Keratinocyte (primary cell): Measurements from ENCODE around the gene SMARCD3. TPM values are rescaled to one million over a fixed set of nuclear protein-coding genes. Genes with fewer than 3 reads are reported as not detected.

ENCODE experiments used
- DNase-seq: peaks from one replicate; pipeline ENCODE4 v3.0.0-alpha.2; 2011; ENCODE audit warnings: low read depth, missing footprints, low spot score
- FAIRE-seq: peaks from 2 replicates; lab custom pipeline; 2011; peaks lifted over from hg19 to GRCh38; lab: Jason Lieb, UNC
- H2AFZ ChIP-seq: 2 replicates; pipeline ENCODE4 v1.6.0; 2012; ENCODE audit warnings: low read length, control low read depth, inconsistent platforms; ENCODE audit not compliant: control insufficient read depth
- H3K27ac ChIP-seq: 2 replicates; pipeline ENCODE4 v1.5.1; 2011; ENCODE audit warnings: low read length; ENCODE audit not compliant: control insufficient read depth, insufficient read depth
- H3K27me3 ChIP-seq: 3 replicates; pipeline ENCODE4 v1.6.0; 2011; ENCODE audit warnings: low read length; ENCODE audit not compliant: control insufficient read depth, insufficient read depth; ENCODE audit errors: extremely low read depth
- H3K36me3 ChIP-seq, 2 experiments: 2 replicates in 1 of 2; 3 replicates in 1 of 2; pipeline ENCODE4 v1.5.1; 2011; ENCODE audit warnings: low read length in 2 of 2, mild to moderate bottlenecking in 1 of 2; ENCODE audit not compliant: control insufficient read depth in 2 of 2, insufficient read depth in 2 of 2; ENCODE audit errors: extremely low read depth in 1 of 2
- H3K4me1 ChIP-seq: 3 replicates; pipeline ENCODE4 v1.5.1; 2011; ENCODE audit warnings: low read length; ENCODE audit not compliant: control insufficient read depth, insufficient read depth; ENCODE audit errors: extremely low read depth
- H3K4me2 ChIP-seq: 3 replicates; pipeline ENCODE4 v1.6.0; 2011; ENCODE audit warnings: low read depth, low read length; ENCODE audit not compliant: control insufficient read depth, insufficient read depth; ENCODE audit errors: extremely low read depth
- H3K4me3 ChIP-seq, 3 experiments: fragments of 200-600 bp in 1 of 3; sonication (generic) in 1 of 3; 2 replicates in 2 of 3; 3 replicates in 1 of 3; pipeline ENCODE4 v1.5.1; 2011 to 2016; ENCODE audit warnings: low read length in 3 of 3, mild to moderate bottlenecking in 3 of 3, control low read depth in 2 of 3, inconsistent platforms in 1 of 3, low read depth in 1 of 3, mixed read lengths in 1 of 3, mixed run types in 1 of 3, moderate library complexity in 1 of 3; ENCODE audit not compliant: control insufficient read depth in 2 of 3, insufficient read depth in 2 of 3; ENCODE audit errors: extremely low read depth in 1 of 3
- H3K79me2 ChIP-seq: 2 replicates; pipeline ENCODE4 v1.6.0; 2012; ENCODE audit warnings: low read length; ENCODE audit not compliant: control insufficient read depth, insufficient read depth
- H3K9ac ChIP-seq: 3 replicates; pipeline ENCODE4 v1.6.0; 2011; ENCODE audit warnings: low read length; ENCODE audit not compliant: control insufficient read depth, insufficient read depth; ENCODE audit errors: extremely low read depth
- H3K9me1 ChIP-seq: 3 replicates; pipeline ENCODE4 v1.6.0; 2011; ENCODE audit warnings: low read length; ENCODE audit not compliant: control insufficient read depth, insufficient read depth; ENCODE audit errors: extremely low read depth
- H3K9me3 ChIP-seq: 2 replicates; pipeline ENCODE4 v1.5.1; 2012; ENCODE audit warnings: low read depth, low read length; ENCODE audit not compliant: control insufficient read depth
- H4K20me1 ChIP-seq: 3 replicates; pipeline ENCODE4 v1.6.0; 2011; ENCODE audit warnings: low read length; ENCODE audit not compliant: control insufficient read depth, insufficient read depth; ENCODE audit errors: extremely low read depth
- EZH2 ChIP-seq: IDR thresholded peaks from one replicate; pipeline ENCODE4 v1.6.1; 2012; ENCODE audit warnings: inconsistent platforms, mild to moderate bottlenecking, low read length, moderate library complexity
- dilution Hi-C: fragments of 300-500 bp; cut with MboI; formaldehyde crosslinking; loops from one replicate; pipeline ENCODE4 v1.7.0; 2020; ENCODE audit warnings: low sequenced_read_pairs; ENCODE audit not compliant: extremely low pct_ligation_motif_present
- polyA plus RNA-seq, 5 experiments: library from polyadenylated mRNA; depleted of rRNA in 3 of 5; stranded (reverse) in 3 of 5; stranded (forward) in 1 of 5; unstranded in 1 of 5; fragments of >200 nt; gene quantifications; 1 replicate in 1 of 5; 2 replicates in 3 of 5; 3 replicates in 1 of 5; pipeline versions ENCODE4 v1.2.1 to v1.2.3, GENCODE V29; 2011 to 2012; ENCODE audit warnings: missing spikeins in 2 of 5, low read depth in 1 of 5, low replicate concordance in 1 of 5
- TF ChIP-seq, protein P1 (sequence below), 3 experiments: IDR thresholded peaks in 1 of 3; conservative IDR thresholded peaks in 1 of 3; optimal IDR thresholded peaks in 1 of 3; 2 replicates in 2 of 3; 3 replicates in 1 of 3; pipeline versions ENCODE3 to v1.5.1; 2011; ENCODE audit warnings: low read length in 3 of 3, mild to moderate bottlenecking in 3 of 3, moderate library complexity in 2 of 3, control low read depth in 1 of 3, inconsistent platforms in 1 of 3; ENCODE audit not compliant: insufficient read depth in 2 of 3; ENCODE audit errors: extremely low read depth in 1 of 3

The SMARCD3 gene
- polyA plus RNA-seq, 1 donor (not counting 4 experiments of a cell fraction or from before 2014, with no cell fraction given), result 3.0 TPM

DNA sequence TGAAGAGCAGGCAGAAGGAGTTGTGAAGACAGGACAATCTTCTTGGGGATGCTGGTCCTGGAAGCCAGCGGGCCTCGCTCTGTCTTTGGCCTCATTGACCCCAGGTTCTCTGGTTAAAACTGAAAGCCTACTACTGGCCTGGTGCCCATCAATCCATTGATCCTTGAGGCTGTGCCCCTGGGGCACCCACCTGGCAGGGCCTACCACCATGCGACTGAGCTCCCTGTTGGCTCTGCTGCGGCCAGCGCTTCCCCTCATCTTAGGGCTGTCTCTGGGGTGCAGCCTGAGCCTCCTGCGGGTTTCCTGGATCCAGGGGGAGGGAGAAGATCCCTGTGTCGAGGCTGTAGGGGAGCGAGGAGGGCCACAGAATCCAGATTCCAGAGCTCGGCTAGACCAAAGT lies 14.7 kb downstream of the SMARCD3 start:
- Histone ChIP-seq H3K79me2 (peaks cover 48% of the 10 kb centered on the region), H3K36me3 (peaks cover 18 to 30% of the 10 kb centered on the region in 2 experiments), H3K4me3 (peak overlapping the region; percentile 81 to 98 (median 94)), H3K9me3 (no peaks in the 10 kb centered on the region), H3K27me3 (no peaks in the 10 kb centered on the region), H2AFZ (no peak overlapping the region), H3K9ac (peak overlapping the region; percentile 85), H3K9me1 (no peaks in the 10 kb centered on the region), H4K20me1 (peaks cover 8% of the 10 kb centered on the region), H3K4me2 (peak overlapping the region; percentile 94), H3K27ac (no peak overlapping the region), H3K4me1 (peaks cover 15% of the 10 kb centered on the region)
- FAIRE-seq (no peak), DNase-seq (no peak)
- TF ChIP-seq, protein P1, sequence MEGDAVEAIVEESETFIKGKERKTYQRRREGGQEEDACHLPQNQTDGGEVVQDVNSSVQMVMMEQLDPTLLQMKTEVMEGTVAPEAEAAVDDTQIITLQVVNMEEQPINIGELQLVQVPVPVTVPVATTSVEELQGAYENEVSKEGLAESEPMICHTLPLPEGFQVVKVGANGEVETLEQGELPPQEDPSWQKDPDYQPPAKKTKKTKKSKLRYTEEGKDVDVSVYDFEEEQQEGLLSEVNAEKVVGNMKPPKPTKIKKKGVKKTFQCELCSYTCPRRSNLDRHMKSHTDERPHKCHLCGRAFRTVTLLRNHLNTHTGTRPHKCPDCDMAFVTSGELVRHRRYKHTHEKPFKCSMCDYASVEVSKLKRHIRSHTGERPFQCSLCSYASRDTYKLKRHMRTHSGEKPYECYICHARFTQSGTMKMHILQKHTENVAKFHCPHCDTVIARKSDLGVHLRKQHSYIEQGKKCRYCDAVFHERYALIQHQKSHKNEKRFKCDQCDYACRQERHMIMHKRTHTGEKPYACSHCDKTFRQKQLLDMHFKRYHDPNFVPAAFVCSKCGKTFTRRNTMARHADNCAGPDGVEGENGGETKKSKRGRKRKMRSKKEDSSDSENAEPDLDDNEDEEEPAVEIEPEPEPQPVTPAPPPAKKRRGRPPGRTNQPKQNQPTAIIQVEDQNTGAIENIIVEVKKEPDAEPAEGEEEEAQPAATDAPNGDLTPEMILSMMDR (optimal IDR thresholded peaks at IDR 0.05 in 1 of 3, IDR thresholded peaks at IDR 0.05 in 1 of 3, conservative IDR thresholded peaks at IDR 0.05 in 1 of 3; ENCODE audit: extremely low read depth in 1 of 3, insufficient read depth in 2 of 3, low read length in 3 of 3), result no peak
- TF ChIP-seq EZH2, result no peak
- dilution Hi-C loops, result no loop called here

DNA sequence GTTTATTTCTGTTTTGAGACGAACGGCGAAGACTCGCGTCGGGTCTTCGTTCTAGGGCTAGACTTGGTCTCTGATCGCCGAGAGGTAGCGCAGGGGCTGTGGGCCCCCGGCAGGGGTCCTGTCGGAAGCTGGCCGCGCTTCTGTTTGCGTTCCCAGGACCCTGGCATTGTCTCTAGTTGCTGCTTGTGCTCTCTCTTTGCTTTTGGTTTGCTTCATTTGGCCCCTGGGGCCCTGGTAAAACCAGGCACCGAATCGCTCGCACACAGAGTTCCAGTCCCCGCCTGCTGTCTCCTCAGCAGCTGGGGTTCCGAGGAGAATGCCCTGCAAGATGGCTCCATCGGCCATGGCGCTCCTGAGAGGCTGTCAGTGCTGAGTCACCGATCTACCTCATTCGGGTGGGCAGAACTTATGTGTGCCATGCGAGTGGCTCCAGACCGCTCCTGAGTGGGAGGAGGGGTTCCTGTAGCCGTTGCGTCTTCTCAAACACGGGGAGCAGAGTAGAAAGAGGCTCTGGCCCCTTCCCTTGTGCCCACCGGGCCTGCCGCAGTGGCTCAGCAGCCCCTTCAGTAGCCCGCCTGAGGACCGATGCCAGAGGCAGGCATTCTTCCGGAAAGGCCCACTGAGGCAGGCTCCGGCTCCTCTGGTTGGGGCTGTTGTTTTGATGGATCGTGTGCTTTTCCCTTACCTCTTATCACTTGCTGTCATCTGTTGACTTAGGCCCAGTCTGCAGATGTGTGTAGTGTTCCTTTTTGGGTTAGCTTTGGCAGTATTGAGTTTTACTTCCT lies 15.4 kb downstream of the SMARCD3 start:
- Histone ChIP-seq H3K79me2 (peaks cover 48% of the 10 kb centered on the region), H3K36me3 (peaks cover 18 to 29% of the 10 kb centered on the region in 2 experiments), H3K4me1 (peaks cover 19% of the 10 kb centered on the region), H3K9ac (peak overlapping the region; percentile 85), H3K27me3 (no peaks in the 10 kb centered on the region), H3K4me3 (peak overlapping the region; percentile 81 to 98 (median 94)), H3K9me1 (no peaks in the 10 kb centered on the region), H4K20me1 (peaks cover 8% of the 10 kb centered on the region), H3K9me3 (no peaks in the 10 kb centered on the region), H3K27ac (peak overlapping the region; percentile 68), H2AFZ (peak overlapping the region; percentile 56), H3K4me2 (peak overlapping the region; percentile 94)
- DNase-seq, result no peak
- TF ChIP-seq EZH2, result no peak
- TF ChIP-seq, protein P1 (optimal IDR thresholded peaks at IDR 0.05 in 1 of 3, IDR thresholded peaks at IDR 0.05 in 1 of 3, conservative IDR thresholded peaks at IDR 0.05 in 1 of 3; ENCODE audit: extremely low read depth in 1 of 3, insufficient read depth in 2 of 3, low read length in 3 of 3), result no peak
- dilution Hi-C loops, result no loop called here
- peak; percentile 26 for FAIRE-seq
